GM21576 (cell line): ENCODE measurements around the gene TTN.

Source experiments
- ATAC-seq: cut with Tn5 transposase; IDR thresholded peaks from one replicate; pipeline ENCODE4 v1.9.1; 2021; ENCODE audit warnings: mild to moderate bottlenecking, moderate library complexity; ENCODE audit not compliant: unreplicated experiment

Gene TTN

GRCh38 chr2:178756343-178756742 is 50.9 kb downstream of the TTN start:
- ATAC-seq: no peak

- ATAC-seq: no peak
These were observed 59.5 kb downstream of the TTN start for GRCh38 chr2:178747767-178748166.

- ATAC-seq: no peak
These were observed 72.7 kb downstream of the TTN start for GRCh38 chr2:178734518-178734917.

GRCh38 chr2:178733975-178734374 is 73.2 kb downstream of the TTN start:
- no peak for ATAC-seq

DNA sequence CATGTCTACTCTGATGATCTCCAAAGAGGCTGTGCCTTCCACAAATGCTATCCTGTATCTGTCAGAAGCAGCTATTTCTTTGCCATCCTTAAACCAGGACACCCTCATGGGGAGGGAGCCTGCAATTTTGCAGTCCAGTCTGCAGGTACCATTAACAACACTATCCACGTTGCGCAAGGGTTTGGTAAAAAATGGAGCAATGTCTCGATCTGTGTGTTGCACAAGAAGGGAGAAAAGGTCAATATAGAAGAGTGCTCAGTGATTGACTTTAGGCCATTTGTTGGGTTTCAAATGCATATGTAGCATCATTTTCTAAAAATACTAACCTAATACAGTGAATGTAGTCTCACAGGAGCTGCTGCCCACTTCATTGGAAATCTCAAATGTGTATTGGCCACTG is 74.3 kb downstream of the TTN start:
- no peak for ATAC-seq

DNA sequence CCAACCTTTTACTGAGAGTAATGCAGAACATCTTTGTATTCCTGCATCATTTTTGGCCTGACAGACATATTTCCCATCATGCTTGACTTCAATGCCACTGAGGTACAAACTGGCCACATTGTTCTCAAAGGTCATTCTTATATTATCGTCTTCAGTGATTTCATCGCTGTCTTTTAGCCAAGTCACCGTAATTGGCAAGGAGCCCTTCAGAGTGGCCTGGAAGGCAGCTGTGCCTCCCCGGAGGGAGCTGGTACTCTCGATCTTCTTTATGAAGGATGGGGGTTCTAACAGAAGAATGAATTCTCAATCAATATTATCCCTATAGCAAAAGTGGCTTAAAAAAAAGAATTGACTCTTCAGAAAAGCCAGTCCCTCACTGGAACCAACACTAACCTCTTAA is 75.9 kb downstream of the TTN start:
- ATAC-seq: no peak

- no peak for ATAC-seq
These were observed 77.2 kb downstream of the TTN start for GRCh38 chr2:178730049-178730448.

- ATAC-seq: no peak
These were observed 83.4 kb downstream of the TTN start for GRCh38 chr2:178723786-178724346.

- no peak for ATAC-seq
These were observed 84.9 kb downstream of the TTN start for GRCh38 chr2:178722296-178722695.

- ATAC-seq: no peak
These were observed 88.2 kb downstream of the TTN start for GRCh38 chr2:178718988-178719387.

DNA sequence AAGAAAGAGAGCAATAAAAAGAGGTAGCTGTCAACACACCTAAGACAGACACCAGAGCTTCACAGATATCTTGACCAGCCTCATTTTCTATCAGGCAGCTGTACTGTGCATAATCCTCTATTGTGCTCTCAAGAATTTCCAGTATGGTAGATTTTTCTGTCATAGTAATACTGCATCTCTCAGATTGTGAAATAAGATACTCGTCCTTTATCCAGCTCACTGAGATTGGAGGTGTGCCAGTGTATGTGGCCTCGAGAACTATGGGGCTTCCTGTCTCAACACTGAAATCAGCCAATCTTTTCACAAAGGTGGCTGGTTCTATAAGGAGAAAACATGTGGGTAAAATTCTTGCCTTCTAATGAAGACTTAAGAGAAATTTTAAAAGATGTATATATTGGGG is 88.9 kb downstream of the TTN start:
- ATAC-seq: no peak

- ATAC-seq: no peak
These were observed 90.8 kb downstream of the TTN start for GRCh38 chr2:178716394-178716793.

- no peak for ATAC-seq
These were observed 91.9 kb downstream of the TTN start for GRCh38 chr2:178715366-178715765.

DNA sequence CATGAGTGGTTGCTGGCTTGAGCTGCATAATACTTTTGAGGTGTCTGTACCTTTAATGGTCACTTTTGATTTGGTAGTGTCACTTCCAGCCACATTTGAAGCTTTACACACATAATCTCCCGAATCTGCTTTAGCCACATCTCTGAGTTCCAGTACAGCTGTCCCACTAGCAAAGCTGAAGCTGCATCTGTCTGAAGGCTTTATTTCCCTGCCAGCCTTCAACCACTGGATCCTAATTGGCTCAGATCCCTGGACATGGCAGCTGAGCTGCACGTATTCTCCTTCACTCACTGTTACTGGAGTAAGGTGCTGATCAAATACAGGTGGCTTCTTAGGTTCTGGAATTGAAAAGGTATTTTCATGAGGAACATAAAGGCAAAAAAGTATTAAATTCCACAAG is 99.7 kb downstream of the TTN start:
- ATAC-seq: no peak

- ATAC-seq: no peak
These were observed 102.3 kb downstream of the TTN start for GRCh38 chr2:178704876-178705275.

GRCh38 chr2:178702361-178702760 is 104.9 kb downstream of the TTN start:
- no peak for ATAC-seq

DNA sequence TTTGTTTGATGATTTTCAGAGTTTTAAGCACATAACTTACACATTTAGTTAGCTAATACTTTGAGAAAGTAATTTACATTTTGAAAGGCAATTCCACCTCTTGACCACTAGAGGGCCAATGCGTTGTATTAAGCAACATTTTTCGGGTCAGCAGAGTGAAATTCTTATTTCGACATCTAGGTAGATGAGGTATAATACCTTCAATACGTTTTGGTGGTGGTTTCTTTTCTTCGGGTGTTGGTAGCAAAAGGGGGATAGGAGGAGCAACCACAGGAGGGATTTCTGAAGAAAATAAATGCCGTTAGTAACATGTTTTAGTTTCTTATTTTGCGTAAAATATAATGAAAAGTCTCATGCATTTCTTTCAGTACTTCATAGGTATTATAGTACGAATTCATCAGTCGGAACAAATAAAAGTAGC is 106.3 kb downstream of the TTN start:
- ATAC-seq: no peak

DNA sequence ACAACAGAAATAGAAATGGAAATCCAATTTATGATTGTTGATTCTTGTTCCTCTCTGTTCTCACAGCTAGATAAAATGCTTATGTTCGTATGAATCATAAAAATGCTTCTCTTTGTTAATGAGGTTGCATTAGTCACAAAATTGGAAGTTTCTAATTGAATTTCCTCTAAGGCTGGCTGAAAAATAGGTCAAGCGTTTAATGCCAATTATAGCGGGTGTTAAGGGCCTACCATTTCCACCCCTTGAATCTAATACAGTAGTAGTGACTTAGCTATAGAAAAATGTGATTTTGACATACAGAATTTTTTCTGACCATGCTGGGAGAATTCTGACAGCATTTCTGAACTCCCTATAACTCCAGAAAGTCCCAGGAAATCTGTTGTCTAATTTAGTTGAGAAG is 107.1 kb downstream of the TTN start:
- no peak for ATAC-seq

DNA sequence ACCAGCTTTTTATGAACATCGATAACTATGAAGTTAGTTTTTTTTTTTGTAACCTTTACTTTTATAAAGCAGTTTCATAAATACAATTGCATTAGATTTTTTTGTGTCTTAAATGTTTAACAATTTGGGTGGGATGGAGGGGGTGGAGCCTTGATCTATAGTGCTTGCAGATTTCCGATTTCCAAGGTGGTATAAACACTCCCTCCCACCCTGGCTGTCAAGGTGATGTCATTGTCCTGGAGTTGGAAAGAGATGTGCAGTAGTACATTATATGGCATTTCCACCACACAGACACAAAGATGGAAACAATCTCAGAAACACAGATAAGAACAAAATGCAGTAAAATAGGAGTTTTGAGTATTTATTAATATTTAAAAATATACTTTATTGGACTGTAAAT is 114.4 kb downstream of the TTN start:
- no peak for ATAC-seq

- ATAC-seq: no peak
These were observed 117.4 kb downstream of the TTN start for GRCh38 chr2:178689808-178690207.

DNA sequence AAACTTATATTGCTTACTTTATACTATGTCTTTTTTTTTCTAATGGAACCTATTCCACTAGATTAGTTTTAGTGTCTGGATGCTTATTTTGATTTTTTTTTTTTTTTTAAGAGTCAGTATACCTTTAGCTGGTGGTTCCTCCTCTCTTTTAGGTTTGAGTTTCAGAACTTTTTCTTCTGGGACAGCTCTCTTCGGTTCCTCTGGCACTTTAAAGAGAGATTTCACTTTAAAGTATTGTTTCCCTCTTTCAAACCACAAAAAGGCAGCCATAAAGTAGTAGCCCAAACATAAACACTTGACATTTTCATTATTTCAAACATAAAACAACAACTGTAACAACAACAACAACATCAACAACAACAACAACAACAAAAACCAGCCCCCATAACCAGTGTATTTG is 123.3 kb downstream of the TTN start:
- no peak for ATAC-seq

DNA sequence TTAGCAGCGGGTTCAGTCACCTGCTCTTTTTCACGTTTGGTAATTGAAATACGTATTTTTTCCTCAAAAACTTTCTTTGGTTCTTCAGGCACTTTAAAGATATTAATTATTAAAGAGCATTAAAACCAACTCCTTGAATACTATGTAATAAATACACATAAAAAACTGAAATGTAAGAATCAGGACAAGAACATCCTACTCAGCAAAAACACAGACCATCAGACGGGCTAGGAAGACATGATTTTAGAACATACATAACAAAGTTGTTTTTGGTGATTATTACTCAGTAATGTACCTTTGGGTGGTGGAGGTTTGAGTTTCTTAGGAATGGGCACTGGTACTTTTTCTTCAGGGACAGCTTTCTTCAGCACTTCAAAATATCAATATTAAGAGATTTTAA is 126.1 kb downstream of the TTN start:
- ATAC-seq: no peak

DNA sequence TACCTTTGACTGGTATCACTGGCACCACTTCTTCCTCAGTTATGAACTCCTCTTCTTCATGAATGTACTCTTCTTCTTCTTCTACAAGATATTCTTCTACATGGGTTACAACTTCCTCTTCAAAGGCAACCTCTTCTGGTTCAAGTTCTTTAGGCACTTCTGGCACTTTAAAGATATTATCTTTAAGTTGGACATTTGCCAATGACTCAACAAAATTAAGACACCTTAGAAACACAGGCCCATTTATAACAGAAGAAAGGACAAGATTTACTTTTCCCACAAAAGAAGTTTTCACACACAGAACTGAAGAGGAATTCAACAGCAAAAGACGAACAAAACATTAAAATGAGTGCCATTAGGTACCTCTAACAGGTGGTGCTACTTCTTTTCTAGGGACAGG is 127.3 kb downstream of the TTN start:
- no peak for ATAC-seq

- no peak for ATAC-seq
These were observed 129.6 kb downstream of the TTN start for GRCh38 chr2:178677599-178677998.
